MCF 10A (cell line): Measurements from ENCODE around the gene HECA. TPM values are rescaled to one million over a fixed set of nuclear protein-coding genes. Genes with fewer than 3 reads are reported as not detected.
"Not testable (repeated sequence)": the region's sequence is repeated elsewhere in the genome, so short reads cannot be mapped to it uniquely, and the experiment has no call there.

Source experiments
- BruUV-seq: library from RNA; stranded (reverse); fragments of 400-500 nt; replicated peaks from 2 replicates; lab custom pipeline; 2021; lab: Mats Ljungman, UMichigan
- CTCF ChIA-PET: fragments of 300-600 bp; sonication (Branson Sonifier 250); formaldehyde crosslinking; extraction: SDS; loops from one replicate; lab custom pipeline; 2021; ENCODE audit warnings: antibody characterized with exemption, inconsistent platforms; lab: Yijun Ruan, JAX
- POLR2A ChIA-PET: fragments of 300-600, 350-650 bp; sonication (Branson Sonifier 250); formaldehyde crosslinking; extraction: SDS; loops from one replicate; lab custom pipeline; 2020; ENCODE audit warnings: antibody characterized with exemption, inconsistent platforms; lab: Yijun Ruan, JAX
- DNase-seq: peaks from one replicate; pipeline ENCODE4 v3.0.0-alpha.2; 2018; ENCODE audit not compliant: unreplicated experiment
- H3K27ac Mint-ChIP-seq: one replicate; pipeline ENCODE4 v1.8.0; 2022; ENCODE audit warnings: mild to moderate bottlenecking, low read depth, mixed read lengths; ENCODE audit not compliant: unreplicated experiment
- H3K27me3 Mint-ChIP-seq: one replicate; pipeline ENCODE4 v1.8.0; 2022; ENCODE audit warnings: mixed read lengths; ENCODE audit not compliant: insufficient read depth, unreplicated experiment
- H3K36me3 Mint-ChIP-seq: one replicate; pipeline ENCODE4 v1.8.0; 2022; ENCODE audit warnings: mild to moderate bottlenecking, moderate library complexity, mixed read lengths; ENCODE audit not compliant: insufficient read depth, unreplicated experiment
- H3K4me1 Mint-ChIP-seq: one replicate; pipeline ENCODE4 v1.8.0; 2022; ENCODE audit warnings: mixed read lengths; ENCODE audit not compliant: insufficient read depth, unreplicated experiment
- H3K4me3 Mint-ChIP-seq: one replicate; pipeline ENCODE4 v1.8.0; 2022; ENCODE audit warnings: mild to moderate bottlenecking, moderate library complexity, mixed read lengths; ENCODE audit not compliant: unreplicated experiment
- H3K9me3 Mint-ChIP-seq: one replicate; pipeline ENCODE4 v1.8.0; 2022; ENCODE audit warnings: mixed read lengths; ENCODE audit not compliant: unreplicated experiment
- intact Hi-C: fragments of 100-400 bp; cut with micrococcal nuclease; formaldehyde crosslinking; loops from 2 replicates; pipeline ENCODE4 v1.14.1; 2022
- total RNA-seq: library from RNA; stranded (reverse); gene quantifications from 2 replicates; pipeline ENCODE4 v1.2.3, GENCODE V29; 2022
- TF ChIP-seq, protein P1 (sequence below): fragments of 200-600 bp; IDR thresholded peaks from one replicate; pipeline ENCODE4 v1.8.0; 2022; ENCODE audit warnings: antibody characterized with exemption, mild to moderate bottlenecking; ENCODE audit not compliant: unreplicated experiment

Gene HECA
- total RNA-seq, 1 experiment from 2014 or later = 11.1 TPM

DNA sequence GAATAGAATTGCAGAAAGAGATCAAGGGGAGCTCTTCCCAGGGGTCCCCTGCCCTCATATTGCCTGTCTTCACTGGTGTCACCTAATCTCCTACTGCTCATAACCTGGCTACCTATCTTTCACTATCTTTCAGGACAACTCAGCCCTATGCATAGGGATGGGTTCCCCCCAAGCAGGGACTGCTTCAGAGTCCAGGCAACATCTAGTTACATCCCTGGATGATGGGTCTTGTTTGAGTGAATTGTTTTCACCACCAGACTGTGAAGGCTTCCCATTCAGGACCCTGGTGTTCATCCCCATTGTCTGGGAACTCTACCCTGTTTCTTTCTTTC lies 850 bp upstream of the HECA start:
- H3K4me1 Mint-ChIP-seq = peaks cover 15% of the 10 kb centered on the region
- no peak for DNase-seq
- TF ChIP-seq, protein P1, sequence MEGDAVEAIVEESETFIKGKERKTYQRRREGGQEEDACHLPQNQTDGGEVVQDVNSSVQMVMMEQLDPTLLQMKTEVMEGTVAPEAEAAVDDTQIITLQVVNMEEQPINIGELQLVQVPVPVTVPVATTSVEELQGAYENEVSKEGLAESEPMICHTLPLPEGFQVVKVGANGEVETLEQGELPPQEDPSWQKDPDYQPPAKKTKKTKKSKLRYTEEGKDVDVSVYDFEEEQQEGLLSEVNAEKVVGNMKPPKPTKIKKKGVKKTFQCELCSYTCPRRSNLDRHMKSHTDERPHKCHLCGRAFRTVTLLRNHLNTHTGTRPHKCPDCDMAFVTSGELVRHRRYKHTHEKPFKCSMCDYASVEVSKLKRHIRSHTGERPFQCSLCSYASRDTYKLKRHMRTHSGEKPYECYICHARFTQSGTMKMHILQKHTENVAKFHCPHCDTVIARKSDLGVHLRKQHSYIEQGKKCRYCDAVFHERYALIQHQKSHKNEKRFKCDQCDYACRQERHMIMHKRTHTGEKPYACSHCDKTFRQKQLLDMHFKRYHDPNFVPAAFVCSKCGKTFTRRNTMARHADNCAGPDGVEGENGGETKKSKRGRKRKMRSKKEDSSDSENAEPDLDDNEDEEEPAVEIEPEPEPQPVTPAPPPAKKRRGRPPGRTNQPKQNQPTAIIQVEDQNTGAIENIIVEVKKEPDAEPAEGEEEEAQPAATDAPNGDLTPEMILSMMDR = no peak
- intact Hi-C loops = no loop called here
- CTCF ChIA-PET = no interaction called here
- no TSS peak for BruUV-seq
- POLR2A ChIA-PET = interaction anchor here (0.6 to 1.4 kb wide), 4 partner anchors 9 to 441 kb away, joined by 3 to 7 read pairs (median 4); no protein-coding TSS in a partner anchor
- H3K36me3 Mint-ChIP-seq = peaks cover 7% of the 10 kb centered on the region
- no peak overlapping the region for H3K4me3 Mint-ChIP-seq
- H3K27ac Mint-ChIP-seq = no peak overlapping the region
- no peaks in the 10 kb centered on the region for H3K27me3 Mint-ChIP-seq
- no peaks in the 10 kb centered on the region for H3K9me3 Mint-ChIP-seq

GRCh38 chr6:139135578-139136545 lies 982 bp downstream of the HECA start:
- peak overlapping the region; percentile 65 for H3K27ac Mint-ChIP-seq
- POLR2A ChIA-PET = no interaction called here
- no peaks in the 10 kb centered on the region for H3K27me3 Mint-ChIP-seq
- TF ChIP-seq, protein P1 = no peak
- H3K4me3 Mint-ChIP-seq = peak overlapping the region; percentile 79
- CTCF ChIA-PET = interaction anchor here (0.7 kb wide), 1 partner anchor 147 kb away, joined by 3 read pairs; no protein-coding TSS in a partner anchor
- H3K36me3 Mint-ChIP-seq = peaks cover 7% of the 10 kb centered on the region
- no peak for DNase-seq
- intact Hi-C loops = loop anchor here (1.0 to 5.0 kb wide), 2 partner anchors 108 to 319 kb away; partner anchors contain the start of gene ABRACL
- no TSS peak for BruUV-seq
- peaks cover 15% of the 10 kb centered on the region for H3K4me1 Mint-ChIP-seq
- no peaks in the 10 kb centered on the region for H3K9me3 Mint-ChIP-seq

GRCh38 chr6:139137706-139138105 lies 2.8 kb downstream of the HECA start:
- no peak overlapping the region for H3K27ac Mint-ChIP-seq
- DNase-seq = no peak
- H3K4me1 Mint-ChIP-seq = peaks cover 15% of the 10 kb centered on the region
- BruUV-seq = TSS peak; percentile 30
- peak overlapping the region; percentile 79 for H3K4me3 Mint-ChIP-seq
- H3K36me3 Mint-ChIP-seq = peaks cover 7% of the 10 kb centered on the region
- ChIA-PET POLR2A (interaction anchor here (0.7 to 1.6 kb wide), 8 partner anchors 9 to 1075 kb away, joined by 3 to 9 read pairs (median 3); no protein-coding TSS in a partner anchor), CTCF (interaction anchor here (0.8 to 1.8 kb wide), 2 partner anchors 15 to 1307 kb away, joined by 3 to 4 read pairs; no protein-coding TSS in a partner anchor)
- TF ChIP-seq, protein P1 = no peak
- no peaks in the 10 kb centered on the region for H3K9me3 Mint-ChIP-seq
- intact Hi-C loops = loop anchor here (5.0 kb wide), 1 partner anchor 320 kb away; no protein-coding TSS in a partner anchor
- no peaks in the 10 kb centered on the region for H3K27me3 Mint-ChIP-seq

- POLR2A ChIA-PET, DNase-seq, H3K9me3 Mint-ChIP-seq, H3K4me3 Mint-ChIP-seq, BruUV-seq, intact Hi-C loops, H3K27me3 Mint-ChIP-seq, H3K36me3 Mint-ChIP-seq, CTCF ChIA-PET, H3K27ac Mint-ChIP-seq: not testable (repeated sequence)
- peaks cover 36% of the 10 kb centered on the region for H3K4me1 Mint-ChIP-seq
These were observed 6.0 kb downstream of the HECA start for GRCh38 chr6:139140854-139141253.
